Thyroid gland (tissue), 4 donors: ENCODE data around the gene PATJ.
"Not testable (repeated sequence)": the region's sequence is repeated elsewhere in the genome, so short reads cannot be mapped to it uniquely, and the experiment has no call there.

Experiments used
- CTCF ChIP-seq, 6 experiments: fragments of 200-600 bp in 3 of 6; fragments of 450-650 bp in 3 of 6; sonication (generic) in 3 of 6; IDR thresholded peaks; one replicate each; pipeline ENCODE4 v1.5.1; 2016 to 2019; ENCODE audit warnings: antibody characterized with exemption in 6 of 6, mild to moderate bottlenecking in 2 of 6, inconsistent platforms in 1 of 6, moderate library complexity in 1 of 6
- POLR2A ChIP-seq, 2 donors: fragments of 450-650 bp; IDR thresholded peaks; one replicate each; pipeline ENCODE4 v1.6.1; 2017; ENCODE audit warnings: antibody characterized with exemption in 2 of 2, mild to moderate bottlenecking in 2 of 2, moderate library complexity in 1 of 2

DNA sequence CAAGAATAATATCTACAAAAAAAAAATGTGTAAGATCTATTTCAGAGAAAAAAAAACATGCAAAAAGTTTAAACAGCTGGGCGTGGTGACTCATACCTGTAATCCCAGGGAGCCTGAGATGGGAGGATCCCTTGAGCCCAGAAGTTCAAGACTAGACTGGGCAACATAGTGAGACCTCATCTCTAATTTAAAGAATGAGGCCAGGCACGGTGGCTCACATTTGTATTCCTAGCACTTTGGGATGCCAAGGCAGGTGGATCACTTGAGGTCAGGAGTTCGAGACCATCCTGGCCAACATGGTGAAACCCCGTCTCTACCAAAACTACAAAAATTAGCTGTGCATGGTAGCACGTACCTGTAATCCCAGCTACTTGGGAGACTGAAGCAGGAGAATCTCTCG lies 443.0 kb downstream of the PATJ start:
- TF ChIP-seq CTCF, POLR2A (IDR thresholded peaks at IDR 0.05): not testable (repeated sequence)
